Pancreas (tissue), 10 donors: Measurements from ENCODE around the gene LIMCH1. TPM values are rescaled to one million over a fixed set of nuclear protein-coding genes. Genes with fewer than 3 reads are reported as not detected.

Source experiments
- ATAC-seq, 4 donors: fragments of 200-7000 bp; cut with Tn5 transposase; one replicate each; pipeline versions ENCODE4 v1.8.0 to v1.9.1; 2020; ENCODE audit warnings: mild to moderate bottlenecking in 4 of 4, moderate library complexity in 4 of 4
- DNase-seq, 6 donors: peaks; one replicate each; pipeline ENCODE4 v3.0.0-alpha.2; 2020
- FAIRE-seq: peaks from 2 replicates; lab custom pipeline; 2012; peaks lifted over from hg19 to GRCh38; lab: Jason Lieb, UNC
- H3K27ac ChIP-seq, 4 donors: fragments of 200-600 bp; sonication (generic); 1 replicate in 3 of 4; 2 replicates in 1 of 4; pipeline versions ENCODE4 v1.5.0 to v1.8.0; 2020
- H3K27me3 ChIP-seq, 4 donors: fragments of 200-600 bp; one replicate each; pipeline ENCODE4 v1.8.0; 2021
- H3K36me3 ChIP-seq, 3 donors: fragments of 200-600 bp; sonication (generic) in 1 of 3; one replicate each; pipeline versions ENCODE4 v1.5.0 to v1.8.0; 2020 to 2021
- H3K4me1 ChIP-seq, 3 donors: fragments of 200-600 bp; one replicate each; pipeline ENCODE4 v1.8.0; 2021
- H3K4me3 ChIP-seq, 4 donors: fragments of 200-600 bp; sonication (generic) in 2 of 4; one replicate each; pipeline versions ENCODE4 v1.5.0 to v1.8.0; 2020 to 2021
- H3K9me3 ChIP-seq, 4 donors: fragments of 200-600 bp; one replicate each; pipeline ENCODE4 v1.8.0; 2021
- WGBS, 2 donors: extraction: QIAGEN DNeasy Blood & Tissue Kit; methylation state at CpG; one replicate each; pipeline ENCODE4 v1.1.7; 2013; 5-methylcytosine and 5-hydroxymethylcytosine counted together
- intact Hi-C, 3 donors: fragments of 100-400 bp; cut with DNase I; formaldehyde crosslinking; loops; one replicate each; pipeline versions ENCODE4 v1.11.1 to v1.14.2; 2022
- polyA plus RNA-seq, 2 donors: library from polyadenylated mRNA; stranded (reverse); fragments of 200-250 nt; gene quantifications; one replicate each; pipeline ENCODE4 v1.2.3, GENCODE V29; 2013
- total RNA-seq, 6 donors: library from RNA; stranded (reverse); fragmentation: NEBNext Ultra II Directional in 4 of 6; extraction: Animal tissue kit (Norgen Biotek cat#: 25700) in 4 of 6; gene quantifications; one replicate each; pipeline versions ENCODE4 v1.2.1 to v1.2.4, GENCODE V29; 2021 to 2023
- TF ChIP-seq, protein P1 (sequence below), 4 donors: fragments of 200-600 bp; sonication (generic) in 3 of 4; IDR thresholded peaks; one replicate each; pipeline versions ENCODE4 v1.5.0 to v1.8.0; 2021; ENCODE audit warnings: antibody characterized with exemption in 4 of 4
- donor health status: healthy with polysubstance abuse.
- donor health status: DM: no; HTN: no; CAD: no; lungs with moderate emphysema.
- donor health status: DM: no; HTN: no; CAD: no.
- donor health status: control.
- donor health status: control.
- donor health status: Bipolar disorder and iron deficiency.
- donor health status: DM: yes; HTN: yes; CAD: no.
- donor health status: DM: no; HTN: no; CAD: no.
- donor health status: DM: no; HTN: no; CAD: no.
- donor health status: DM: yes; HTN: yes; CAD: no.

The LIMCH1 gene
- total and polyA plus RNA-seq, 8 donors, result 5.5 to 20.7 (median 11.0) TPM

DNA sequence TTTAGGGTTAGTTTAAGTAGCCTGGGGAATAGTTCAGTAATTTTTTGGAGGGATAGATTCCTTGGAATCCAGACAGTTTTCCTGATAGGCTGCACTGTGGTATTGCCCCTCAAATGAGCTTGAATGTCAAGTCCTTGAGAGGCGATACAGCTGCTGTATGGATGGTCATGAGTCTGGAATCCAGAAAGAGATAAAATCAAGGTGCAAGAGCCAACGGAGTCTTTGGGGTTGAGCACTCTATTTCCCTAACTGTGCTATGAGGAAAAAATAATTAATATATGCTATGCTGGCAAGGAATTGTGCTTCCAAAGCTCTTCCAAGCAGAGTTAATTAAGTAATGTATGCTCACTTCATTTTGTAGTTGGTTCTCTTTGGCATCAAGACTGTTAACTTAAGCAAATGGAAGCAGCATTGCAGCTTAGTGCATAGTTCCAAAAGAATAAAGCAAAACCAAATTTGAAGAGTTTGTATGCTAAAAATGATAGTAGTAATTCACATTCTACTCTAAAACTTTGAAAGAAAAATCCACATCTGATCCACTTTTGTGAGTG lies 48.8 kb downstream of the LIMCH1 start:
- Histone ChIP-seq H3K4me1 (no peaks in the 10 kb centered on the region), H3K9me3 (no peaks in the 10 kb centered on the region), H3K36me3 (no peaks in the 10 kb centered on the region), H3K27ac (no peak overlapping the region), H3K4me3 (no peak overlapping the region), H3K27me3 (no peaks in the 10 kb centered on the region)
- FAIRE-seq, result no peak
- no peak for ATAC-seq
- DNase-seq, result no peak
- intact Hi-C loops, result no loop called here
- TF ChIP-seq, protein P1, sequence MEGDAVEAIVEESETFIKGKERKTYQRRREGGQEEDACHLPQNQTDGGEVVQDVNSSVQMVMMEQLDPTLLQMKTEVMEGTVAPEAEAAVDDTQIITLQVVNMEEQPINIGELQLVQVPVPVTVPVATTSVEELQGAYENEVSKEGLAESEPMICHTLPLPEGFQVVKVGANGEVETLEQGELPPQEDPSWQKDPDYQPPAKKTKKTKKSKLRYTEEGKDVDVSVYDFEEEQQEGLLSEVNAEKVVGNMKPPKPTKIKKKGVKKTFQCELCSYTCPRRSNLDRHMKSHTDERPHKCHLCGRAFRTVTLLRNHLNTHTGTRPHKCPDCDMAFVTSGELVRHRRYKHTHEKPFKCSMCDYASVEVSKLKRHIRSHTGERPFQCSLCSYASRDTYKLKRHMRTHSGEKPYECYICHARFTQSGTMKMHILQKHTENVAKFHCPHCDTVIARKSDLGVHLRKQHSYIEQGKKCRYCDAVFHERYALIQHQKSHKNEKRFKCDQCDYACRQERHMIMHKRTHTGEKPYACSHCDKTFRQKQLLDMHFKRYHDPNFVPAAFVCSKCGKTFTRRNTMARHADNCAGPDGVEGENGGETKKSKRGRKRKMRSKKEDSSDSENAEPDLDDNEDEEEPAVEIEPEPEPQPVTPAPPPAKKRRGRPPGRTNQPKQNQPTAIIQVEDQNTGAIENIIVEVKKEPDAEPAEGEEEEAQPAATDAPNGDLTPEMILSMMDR (IDR thresholded peaks at IDR 0.05), result no peak
- 85% methylated on average over 2 of the region's 2 CpGs for WGBS, 2 donors

GRCh38 chr4:41587286-41587685 lies 49.3 kb downstream of the LIMCH1 start:
- Histone ChIP-seq H3K27me3 (no peaks in the 10 kb centered on the region), H3K9me3 (no peaks in the 10 kb centered on the region), H3K27ac (no peak overlapping the region), H3K4me3 (no peak overlapping the region), H3K4me1 (no peaks in the 10 kb centered on the region), H3K36me3 (no peaks in the 10 kb centered on the region)
- TF ChIP-seq, protein P1 (IDR thresholded peaks at IDR 0.05), result no peak
- FAIRE-seq (no peak), ATAC-seq (no peak), DNase-seq (no peak)
- intact Hi-C loops, result no loop called here
- WGBS, 2 donors, result 72 to 75% methylated on average over 3 of the region's 3 CpGs

DNA sequence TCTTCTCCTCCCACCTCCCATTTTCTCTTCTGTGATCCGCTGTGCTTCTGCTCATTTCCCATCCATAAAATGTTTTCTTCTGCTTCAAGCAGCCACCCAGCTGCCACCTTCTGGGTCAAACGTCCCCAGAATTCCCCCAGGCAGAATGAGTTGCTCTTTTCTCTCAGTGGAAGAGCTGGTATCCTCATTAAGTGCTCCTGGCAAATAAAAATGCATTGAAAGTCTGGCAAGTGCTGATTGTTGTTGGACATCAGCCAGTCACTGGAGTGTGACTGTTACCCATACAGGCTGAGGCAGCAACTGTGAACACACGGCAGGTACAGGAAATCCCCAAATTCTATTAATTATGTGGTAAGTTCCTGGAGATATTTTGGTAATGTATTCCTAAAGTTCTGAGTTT lies 52.6 kb downstream of the LIMCH1 start:
- TF ChIP-seq, protein P1 (IDR thresholded peaks at IDR 0.05), result no peak
- WGBS, 2 donors, result 33 to 41% methylated on average over 3 of the region's 3 CpGs
- FAIRE-seq, result no peak
- DNase-seq, result peak in 2 of 6 donors; percentile 16
- Histone ChIP-seq H3K36me3 (no peaks in the 10 kb centered on the region), H3K27ac (no peak overlapping the region), H3K27me3 (no peaks in the 10 kb centered on the region), H3K9me3 (no peaks in the 10 kb centered on the region), H3K4me3 (no peak overlapping the region), H3K4me1 (no peaks in the 10 kb centered on the region)
- intact Hi-C loops, result no loop called here
- peak in 3 of 4 donors; percentile 68 to 73 (median 72) for ATAC-seq

- Histone ChIP-seq H3K27ac (no peak overlapping the region), H3K27me3 (no peaks in the 10 kb centered on the region), H3K4me1 (no peaks in the 10 kb centered on the region), H3K36me3 (no peaks in the 10 kb centered on the region), H3K9me3 (no peaks in the 10 kb centered on the region), H3K4me3 (no peak overlapping the region)
- no peak for DNase-seq
- intact Hi-C loops, result no loop called here
- no peak for FAIRE-seq
- WGBS, 2 donors, result 84 to 88% methylated on average over 3 of the region's 3 CpGs
- ATAC-seq, result no peak
- TF ChIP-seq, protein P1 (IDR thresholded peaks at IDR 0.05), result no peak
Measured at GRCh38 chr4:41594432-41594831, 56.5 kb downstream of the LIMCH1 start.

DNA sequence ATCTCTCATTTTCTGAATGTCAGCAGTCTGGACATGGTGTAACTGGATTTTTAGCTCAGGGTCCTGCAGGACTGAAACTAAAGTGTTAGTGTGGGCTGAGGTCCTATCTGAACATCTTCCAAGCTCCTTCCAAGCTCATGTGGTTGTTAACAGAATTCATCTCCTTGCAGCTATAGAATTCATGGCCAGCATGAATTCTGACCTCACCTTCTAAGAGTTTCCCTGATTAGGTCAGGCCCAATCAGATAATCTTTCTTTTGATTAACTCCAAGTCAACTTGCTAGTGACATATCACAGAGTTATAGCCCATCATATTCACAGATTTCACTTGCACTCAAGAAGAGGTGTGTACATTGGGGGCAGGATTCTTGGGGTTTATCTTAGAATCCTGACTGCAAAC lies 59.5 kb downstream of the LIMCH1 start:
- no peak for ATAC-seq
- FAIRE-seq, result no peak

More for the DNA sequence above, 59.5 kb downstream of the LIMCH1 start:
- no peaks in the 10 kb centered on the region for H3K36me3 ChIP-seq
- peaks cover 0 to 6% (median 0%) of the 10 kb centered on the region in 3 donors for H3K4me1 ChIP-seq
- no peaks in the 10 kb centered on the region for H3K9me3 ChIP-seq
- no peak overlapping the region for H3K27ac ChIP-seq
- intact Hi-C loops, result no loop called here
- H3K27me3 ChIP-seq, result no peaks in the 10 kb centered on the region
- TF ChIP-seq, protein P1 (IDR thresholded peaks at IDR 0.05), result no peak
- no peak overlapping the region for H3K4me3 ChIP-seq
- no peak for DNase-seq
